NCI-H526 treated with DMSO at 0.1 percent for 48 hours (cell line): ENCODE data around the gene LOXL1.

Source experiments
- DNase-seq: peaks from one replicate; lab custom pipeline; 2025; lab: John Stamatoyannopoulos, UW

Gene LOXL1

DNA sequence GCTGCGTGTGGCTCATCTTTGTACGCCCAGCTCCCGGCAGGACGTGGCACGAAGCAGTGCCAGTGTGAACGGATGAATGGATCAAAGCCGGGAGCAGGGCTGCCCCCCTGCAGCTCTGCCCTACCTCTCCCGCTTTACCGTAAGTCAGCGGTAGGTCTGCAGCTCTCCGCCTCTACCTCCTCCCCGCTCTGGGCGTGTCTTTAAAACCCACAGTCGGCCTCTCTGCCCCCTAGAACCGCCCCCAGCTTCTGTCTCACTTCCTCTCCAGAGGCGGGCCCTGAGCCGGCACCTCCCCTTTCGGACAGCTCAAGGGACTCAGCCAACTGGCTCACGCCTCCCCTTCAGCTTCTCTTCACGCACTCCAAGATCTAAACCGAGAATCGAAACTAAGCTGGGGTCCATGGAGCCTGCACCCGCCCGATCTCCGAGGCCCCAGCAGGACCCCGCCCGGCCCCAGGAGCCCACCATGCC is 68.2 kb downstream of the LOXL1 start, which contains the start of gene PML:
TSS of gene PML (plus strand) at position 304 of the 471 bp plus-strand sequence. CDS start at position 401, 97 bp downstream.
- peak; percentile 82 for DNase-seq

DNA sequence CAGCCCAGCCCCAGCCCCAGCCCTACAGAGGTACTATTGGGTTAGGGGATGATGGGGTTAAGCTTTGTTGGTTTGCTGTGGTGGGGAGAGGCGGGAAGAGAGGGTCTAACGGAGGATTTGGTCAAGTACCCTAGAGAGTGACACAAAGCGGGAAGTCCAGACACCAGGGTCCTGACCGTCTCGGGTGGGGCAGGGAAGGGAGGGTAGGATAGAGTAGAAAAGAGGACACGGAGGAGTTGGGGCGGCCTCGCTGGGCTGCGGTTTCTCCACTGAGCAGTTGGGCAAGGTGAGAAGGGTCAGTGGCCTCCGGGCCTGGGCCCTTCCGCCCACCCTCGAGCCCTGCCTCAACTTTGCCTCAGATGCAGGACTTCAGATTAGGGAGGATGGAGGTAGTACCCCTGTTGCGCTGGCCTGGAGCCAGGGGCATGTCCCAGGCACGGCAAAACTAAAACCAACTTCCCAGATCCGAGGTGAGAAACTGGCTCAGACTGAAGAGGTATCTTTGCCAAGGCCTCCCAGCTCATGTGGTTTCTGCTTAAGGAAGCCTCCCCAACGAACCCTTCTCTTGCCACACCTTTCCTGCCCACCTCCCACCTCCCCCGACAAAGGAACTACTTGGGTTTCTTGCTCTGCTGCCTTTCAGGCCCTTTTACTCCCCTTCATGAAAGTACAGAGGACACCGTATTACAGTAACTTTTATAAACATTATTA is 68.8 kb downstream of the LOXL1 start:
- no peak for DNase-seq

DNA sequence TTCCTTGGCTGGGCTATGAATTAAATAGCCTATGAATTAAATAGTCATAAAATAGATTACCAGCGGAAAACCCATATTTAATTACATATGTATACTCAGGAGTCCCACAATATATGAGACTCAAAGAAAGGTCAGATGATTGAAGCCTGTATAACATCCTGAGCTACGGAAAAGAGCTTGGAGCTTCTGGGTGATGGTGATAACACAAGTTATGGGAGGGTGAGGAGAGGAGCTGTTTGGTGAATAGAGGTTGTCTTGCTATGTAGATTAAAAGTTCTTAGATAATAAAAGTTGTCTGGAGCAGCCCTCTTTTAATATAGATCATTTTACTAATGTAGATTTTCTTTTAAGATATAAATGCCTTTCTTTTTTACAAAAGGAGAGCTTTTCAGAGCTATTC is 70.0 kb downstream of the LOXL1 start:
- no peak for DNase-seq

DNA sequence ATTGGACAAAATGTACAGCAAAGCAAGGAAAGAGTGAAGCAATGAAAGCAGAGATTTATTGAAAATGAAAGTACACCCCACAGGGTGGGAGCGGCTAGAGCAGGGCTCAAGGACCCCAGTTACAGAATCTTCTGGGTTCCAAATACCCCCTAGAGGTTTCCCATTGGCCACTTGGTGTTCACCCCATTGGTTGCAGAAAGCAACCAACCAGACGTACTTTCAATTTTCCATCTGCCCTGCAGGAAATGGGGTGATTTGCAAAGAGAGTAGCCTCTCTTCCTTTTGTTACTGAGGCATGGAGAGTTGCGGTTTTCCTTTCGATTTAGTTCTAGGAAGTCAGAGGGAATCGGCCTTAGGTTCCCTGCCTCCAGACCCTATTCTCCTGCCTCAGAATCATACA is 70.7 kb downstream of the LOXL1 start:
- no peak for DNase-seq

- DNase-seq = no peak
Measured at GRCh38 chr15:73997986-73998385, 71.7 kb downstream of the LOXL1 start.
